OCI-LY3 (cell line): ENCODE measurements around the gene WDR83.

Experiments
- EZH2phosphoT487 ChIP-seq: fragments of 200-600 bp; shearing (Covaris generic); IDR thresholded peaks from 2 replicates; pipeline ENCODE4 v1.6.1; 2018; ENCODE audit warnings: antibody characterized with exemption, mixed run types, low read depth
- TF ChIP-seq, protein P1 (sequence below): fragments of 200-600, 300-600 bp; sonication (generic); IDR thresholded peaks from 2 replicates; pipeline ENCODE4 v1.5.1; 2014; ENCODE audit warnings: antibody characterized with exemption, low read length, low read depth

DNA sequence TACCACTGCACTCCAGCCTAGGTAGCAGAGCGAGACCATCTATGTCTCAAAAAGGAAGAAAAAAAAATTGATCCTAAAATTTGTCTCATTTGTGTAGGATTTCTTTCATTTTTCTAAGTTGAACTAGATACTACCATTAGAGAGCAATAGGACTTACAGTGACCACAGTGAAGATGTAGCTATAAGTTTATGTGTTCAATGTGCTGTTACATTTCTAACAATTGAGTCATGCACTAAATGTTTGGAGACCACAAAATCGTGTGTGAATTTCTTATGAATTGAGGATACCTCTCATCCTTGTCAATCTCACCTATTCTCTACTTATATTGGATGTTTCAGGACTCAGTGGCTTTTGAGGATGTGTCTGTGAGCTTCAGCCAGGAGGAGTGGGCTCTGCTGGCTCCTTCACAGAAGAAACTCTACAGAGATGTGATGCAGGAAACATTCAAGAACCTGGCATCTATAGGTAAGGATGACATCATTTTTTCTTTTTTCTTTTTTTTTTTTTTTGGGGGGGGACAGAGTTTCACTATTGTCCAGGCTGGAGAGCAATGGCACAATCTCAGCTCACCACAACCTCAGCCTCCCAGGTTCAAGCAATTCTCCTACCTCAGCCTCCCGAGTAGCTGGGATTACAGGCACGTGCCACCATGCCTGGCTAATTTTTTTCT is 43.1 kb upstream of the WDR83 start:
- TF ChIP-seq, protein P1, sequence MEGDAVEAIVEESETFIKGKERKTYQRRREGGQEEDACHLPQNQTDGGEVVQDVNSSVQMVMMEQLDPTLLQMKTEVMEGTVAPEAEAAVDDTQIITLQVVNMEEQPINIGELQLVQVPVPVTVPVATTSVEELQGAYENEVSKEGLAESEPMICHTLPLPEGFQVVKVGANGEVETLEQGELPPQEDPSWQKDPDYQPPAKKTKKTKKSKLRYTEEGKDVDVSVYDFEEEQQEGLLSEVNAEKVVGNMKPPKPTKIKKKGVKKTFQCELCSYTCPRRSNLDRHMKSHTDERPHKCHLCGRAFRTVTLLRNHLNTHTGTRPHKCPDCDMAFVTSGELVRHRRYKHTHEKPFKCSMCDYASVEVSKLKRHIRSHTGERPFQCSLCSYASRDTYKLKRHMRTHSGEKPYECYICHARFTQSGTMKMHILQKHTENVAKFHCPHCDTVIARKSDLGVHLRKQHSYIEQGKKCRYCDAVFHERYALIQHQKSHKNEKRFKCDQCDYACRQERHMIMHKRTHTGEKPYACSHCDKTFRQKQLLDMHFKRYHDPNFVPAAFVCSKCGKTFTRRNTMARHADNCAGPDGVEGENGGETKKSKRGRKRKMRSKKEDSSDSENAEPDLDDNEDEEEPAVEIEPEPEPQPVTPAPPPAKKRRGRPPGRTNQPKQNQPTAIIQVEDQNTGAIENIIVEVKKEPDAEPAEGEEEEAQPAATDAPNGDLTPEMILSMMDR = no peak
- no peak for TF ChIP-seq EZH2phosphoT487
